OCI-LY3 (cell line): ENCODE data around the gene IFT57.

Experiments
- H2AFZ ChIP-seq: fragments of 200-600, 300-600 bp; shearing (Covaris generic); 2 replicates; pipeline ENCODE4 v1.6.0; 2014; ENCODE audit warnings: antibody characterized with exemption, low read depth, low read length
- H3K27ac ChIP-seq: fragments of 200-600, 300-600 bp; sonication (generic); 2 replicates; pipeline ENCODE4 v1.5.1; 2014; ENCODE audit warnings: mild to moderate bottlenecking, low read length, moderate library complexity, mixed read lengths
- H3K27me3 ChIP-seq: fragments of 200-600, 300-600 bp; sonication (generic); 2 replicates; pipeline ENCODE4 v1.6.1; 2014; ENCODE audit warnings: low read depth, low read length, mixed read lengths
- H3K36me3 ChIP-seq: fragments of 200-600, 300-600 bp; sonication (generic); replicated peaks from 2 replicates; pipeline ENCODE3; 2014; ENCODE audit warnings: low read depth, low read length, mixed read lengths
- H3K4me1 ChIP-seq: fragments of 300-600, 200-600 bp; sonication (generic); 2 replicates; pipeline ENCODE4 v1.6.1; 2014; ENCODE audit warnings: low read length, mixed read lengths
- H3K4me2 ChIP-seq: fragments of 200-600, 300-600 bp; sonication (generic); 2 replicates; pipeline ENCODE4 v1.6.1; 2014; ENCODE audit warnings: low read length, mixed read lengths
- H3K4me3 ChIP-seq: fragments of 300-600, 200-600 bp; sonication (generic); 2 replicates; pipeline ENCODE4 v1.5.1; 2014; ENCODE audit warnings: antibody characterized with exemption, mild to moderate bottlenecking, low read length, moderate library complexity
- H3K79me2 ChIP-seq: fragments of 300-600, 200-600 bp; shearing (Covaris generic); 2 replicates; pipeline ENCODE4 v1.6.1; 2014; ENCODE audit warnings: mild to moderate bottlenecking, low read length, mixed read lengths
- H3K9ac ChIP-seq: fragments of 300-600, 200-600 bp; shearing (Covaris generic); 2 replicates; pipeline ENCODE4 v1.6.0; 2014; ENCODE audit warnings: mild to moderate bottlenecking, low read length, moderate library complexity
- H3K9me3 ChIP-seq: fragments of 200-600, 300-600 bp; shearing (Covaris generic); 2 replicates; pipeline ENCODE4 v1.6.1; 2014; ENCODE audit warnings: low read length, mixed read lengths; ENCODE audit not compliant: insufficient read depth
- H4K20me1 ChIP-seq: fragments of 200-600, 300-600 bp; sonication (generic); 2 replicates; pipeline ENCODE4 v1.6.1; 2016; ENCODE audit warnings: low read length, mixed read lengths; ENCODE audit not compliant: insufficient read depth
- EZH2phosphoT487 ChIP-seq: fragments of 200-600 bp; shearing (Covaris generic); IDR thresholded peaks from 2 replicates; pipeline ENCODE4 v1.6.1; 2018; ENCODE audit warnings: antibody characterized with exemption, mixed run types, low read depth
- TF ChIP-seq, protein P1 (sequence below): fragments of 200-600, 300-600 bp; sonication (generic); IDR thresholded peaks from 2 replicates; pipeline ENCODE4 v1.5.1; 2014; ENCODE audit warnings: antibody characterized with exemption, low read length, low read depth

Gene IFT57

DNA sequence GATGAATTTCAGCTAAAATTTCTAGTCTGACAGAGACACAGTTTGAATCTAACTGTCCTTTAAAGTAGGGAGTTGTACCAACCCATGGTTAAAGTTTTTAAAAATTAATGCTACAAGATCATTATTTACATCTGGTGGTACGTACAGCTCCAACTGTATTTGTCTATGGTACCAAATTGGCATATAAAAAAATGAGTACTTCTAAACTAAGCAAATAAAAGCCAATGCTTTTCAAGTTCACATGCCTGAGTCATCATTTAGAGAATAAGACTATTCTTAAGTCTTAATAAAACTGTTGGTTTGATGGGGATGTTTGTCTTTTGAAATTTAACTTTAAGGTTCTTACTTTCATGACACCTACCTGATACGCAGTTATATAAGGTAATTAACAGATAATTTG is 21.0 kb upstream of the IFT57 start:
- H3K9ac ChIP-seq: no peak overlapping the region
- no peak overlapping the region for H3K4me2 ChIP-seq
- peaks cover 7% of the 10 kb centered on the region for H3K4me1 ChIP-seq
- no peaks in the 10 kb centered on the region for H3K27me3 ChIP-seq
- H3K9me3 ChIP-seq: no peaks in the 10 kb centered on the region
- H3K27ac ChIP-seq: no peak overlapping the region
- H3K79me2 ChIP-seq: no peaks in the 10 kb centered on the region
- H3K36me3 ChIP-seq: no peaks in the 10 kb centered on the region
- no peaks in the 10 kb centered on the region for H4K20me1 ChIP-seq
- H3K4me3 ChIP-seq: no peak overlapping the region
- no peak overlapping the region for H2AFZ ChIP-seq
- TF ChIP-seq EZH2phosphoT487: no peak
- TF ChIP-seq, protein P1, sequence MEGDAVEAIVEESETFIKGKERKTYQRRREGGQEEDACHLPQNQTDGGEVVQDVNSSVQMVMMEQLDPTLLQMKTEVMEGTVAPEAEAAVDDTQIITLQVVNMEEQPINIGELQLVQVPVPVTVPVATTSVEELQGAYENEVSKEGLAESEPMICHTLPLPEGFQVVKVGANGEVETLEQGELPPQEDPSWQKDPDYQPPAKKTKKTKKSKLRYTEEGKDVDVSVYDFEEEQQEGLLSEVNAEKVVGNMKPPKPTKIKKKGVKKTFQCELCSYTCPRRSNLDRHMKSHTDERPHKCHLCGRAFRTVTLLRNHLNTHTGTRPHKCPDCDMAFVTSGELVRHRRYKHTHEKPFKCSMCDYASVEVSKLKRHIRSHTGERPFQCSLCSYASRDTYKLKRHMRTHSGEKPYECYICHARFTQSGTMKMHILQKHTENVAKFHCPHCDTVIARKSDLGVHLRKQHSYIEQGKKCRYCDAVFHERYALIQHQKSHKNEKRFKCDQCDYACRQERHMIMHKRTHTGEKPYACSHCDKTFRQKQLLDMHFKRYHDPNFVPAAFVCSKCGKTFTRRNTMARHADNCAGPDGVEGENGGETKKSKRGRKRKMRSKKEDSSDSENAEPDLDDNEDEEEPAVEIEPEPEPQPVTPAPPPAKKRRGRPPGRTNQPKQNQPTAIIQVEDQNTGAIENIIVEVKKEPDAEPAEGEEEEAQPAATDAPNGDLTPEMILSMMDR: no peak

DNA sequence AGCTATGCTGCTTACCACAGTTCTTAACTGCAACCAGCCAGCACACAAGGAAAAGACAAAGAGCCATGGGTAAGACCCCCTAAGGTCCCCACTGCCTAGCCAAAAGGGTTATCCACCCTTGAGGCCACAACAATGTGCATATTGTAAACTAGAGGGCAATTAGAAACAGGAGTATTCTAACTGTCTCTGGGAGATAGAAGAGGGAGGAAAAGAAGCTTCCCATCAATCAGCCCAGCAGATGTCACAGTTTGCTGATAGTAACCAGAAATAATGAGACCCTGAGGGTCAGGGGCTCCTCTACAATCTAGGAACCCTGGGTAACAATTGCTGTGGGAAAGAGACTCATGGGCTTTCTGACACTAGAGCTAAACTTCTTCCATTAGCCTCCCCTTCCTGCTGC is 20.6 kb upstream of the IFT57 start:
- H3K4me3 ChIP-seq: no peak overlapping the region
- no peaks in the 10 kb centered on the region for H4K20me1 ChIP-seq

DNA sequence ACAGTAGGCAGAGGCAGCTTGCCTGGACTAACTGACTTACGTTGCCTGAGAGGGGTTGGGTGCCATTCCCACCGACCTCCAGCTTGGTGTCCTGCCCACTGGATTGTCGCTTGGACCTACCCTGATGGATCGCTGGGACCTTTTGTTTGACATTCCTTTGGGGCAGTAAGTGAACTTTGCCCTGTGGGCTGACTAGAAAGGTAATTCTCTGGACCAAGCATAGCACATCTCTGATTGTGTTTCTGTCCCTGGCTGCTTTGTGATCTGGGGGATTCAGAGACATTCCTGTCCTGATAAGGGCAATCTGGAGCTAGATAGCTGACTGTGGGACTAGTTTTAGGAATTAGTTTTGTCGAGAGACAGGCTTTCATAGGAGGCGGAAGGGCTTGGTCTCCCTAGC is 19.5 kb upstream of the IFT57 start:
- Histone ChIP-seq H3K27me3 (no peaks in the 10 kb centered on the region), H3K79me2 (no peaks in the 10 kb centered on the region), H2AFZ (no peak overlapping the region), H3K36me3 (no peaks in the 10 kb centered on the region), H3K4me3 (no peak overlapping the region), H3K27ac (no peak overlapping the region), H3K9ac (no peak overlapping the region), H3K4me1 (peaks cover 3% of the 10 kb centered on the region; the same call in 1 of the 2 replicates), H4K20me1 (no peaks in the 10 kb centered on the region), H3K4me2 (no peak overlapping the region), H3K9me3 (no peaks in the 10 kb centered on the region)
- TF ChIP-seq, protein P1: no peak
- no peak for TF ChIP-seq EZH2phosphoT487

More for the DNA sequence above, 20.6 kb upstream of the IFT57 start:
- no peak overlapping the region for H3K9ac ChIP-seq
- no peaks in the 10 kb centered on the region for H3K79me2 ChIP-seq
- no peak overlapping the region for H3K4me2 ChIP-seq
- no peak overlapping the region for H2AFZ ChIP-seq
- no peaks in the 10 kb centered on the region for H3K27me3 ChIP-seq
- no peaks in the 10 kb centered on the region for H3K9me3 ChIP-seq
- H3K27ac ChIP-seq: no peak overlapping the region
- H3K36me3 ChIP-seq: no peaks in the 10 kb centered on the region
- peaks cover 7% of the 10 kb centered on the region for H3K4me1 ChIP-seq
- TF ChIP-seq, protein P1: no peak
- no peak for TF ChIP-seq EZH2phosphoT487

DNA sequence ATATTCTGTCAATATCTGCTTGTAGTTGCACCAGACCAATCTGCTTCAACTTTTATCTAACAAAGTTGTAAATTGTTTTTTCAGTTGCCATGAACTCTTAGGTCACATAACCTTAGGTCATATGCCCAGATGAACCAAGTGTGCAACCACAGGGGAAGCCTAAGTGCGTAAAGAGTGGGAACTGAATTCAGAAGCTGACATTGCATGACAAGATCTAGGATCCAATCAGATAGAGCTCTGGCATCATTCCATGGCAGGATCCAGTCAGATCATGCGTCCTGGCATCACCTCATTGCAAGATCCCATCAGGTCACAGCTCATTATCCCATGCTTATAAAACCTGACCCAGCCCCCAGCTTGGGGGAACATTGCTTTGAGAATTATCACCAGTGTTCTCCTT is 18.9 kb upstream of the IFT57 start:
- Histone ChIP-seq H2AFZ (no peak overlapping the region), H3K4me3 (no peak overlapping the region), H3K4me1 (no peaks in the 10 kb centered on the region), H3K4me2 (no peak overlapping the region), H3K27ac (no peak overlapping the region), H3K79me2 (no peaks in the 10 kb centered on the region), H3K27me3 (no peaks in the 10 kb centered on the region), H3K9me3 (no peaks in the 10 kb centered on the region), H3K36me3 (no peaks in the 10 kb centered on the region), H3K9ac (no peak overlapping the region), H4K20me1 (no peaks in the 10 kb centered on the region)
- TF ChIP-seq, protein P1: no peak
- no peak for TF ChIP-seq EZH2phosphoT487
